Naive B cell (primary cell): ENCODE measurements around the gene WARS2. TPM values are rescaled to one million over a fixed set of nuclear protein-coding genes. Genes with fewer than 3 reads are reported as not detected.

Experiments used
- ATAC-seq, 2 donors: fragments of 150-1000 bp; cut with Tn5 transposase; 2 replicates each; pipeline ENCODE4 v1.10.0; 2021; ENCODE audit warnings: low read depth in 2 of 2, mild to moderate bottlenecking in 2 of 2, moderate library complexity in 2 of 2
- DNase-seq: peaks from one replicate; pipeline ENCODE4 v3.0.0; 2022
- H3K27ac Mint-ChIP-seq, 6 donors: one replicate each; pipeline ENCODE4 v1.8.0; 2020 to 2022; ENCODE audit warnings: mild to moderate bottlenecking in 6 of 6, mixed read lengths in 6 of 6, moderate library complexity in 5 of 6, inconsistent platforms in 2 of 6
- H3K27me3 Mint-ChIP-seq, 3 donors: one replicate each; pipeline ENCODE4 v1.8.0; 2021 to 2022; ENCODE audit warnings: mixed read lengths in 3 of 3, mild to moderate bottlenecking in 1 of 3
- H3K36me3 Mint-ChIP-seq, 2 donors: one replicate each; pipeline ENCODE4 v1.8.0; 2020 to 2022; ENCODE audit warnings: mixed read lengths in 2 of 2, inconsistent platforms in 1 of 2, mild to moderate bottlenecking in 1 of 2
- H3K4me1 Mint-ChIP-seq, 3 donors: one replicate each; pipeline ENCODE4 v1.8.0; 2020 to 2022; ENCODE audit warnings: mixed read lengths in 3 of 3, inconsistent platforms in 1 of 3, mild to moderate bottlenecking in 1 of 3, moderate library complexity in 1 of 3
- H3K4me3 Mint-ChIP-seq, 8 donors: one replicate each; pipeline ENCODE4 v1.8.0; 2020 to 2022; ENCODE audit warnings: mild to moderate bottlenecking in 8 of 8, mixed read lengths in 8 of 8, moderate library complexity in 8 of 8, inconsistent platforms in 2 of 8
- H3K9me3 Mint-ChIP-seq, 7 donors: one replicate each; pipeline ENCODE4 v1.8.0; 2020 to 2022; ENCODE audit warnings: mixed read lengths in 7 of 7, mild to moderate bottlenecking in 5 of 7, inconsistent platforms in 2 of 7, moderate library complexity in 1 of 7
- polyA plus RNA-seq, 6 donors: library from polyadenylated mRNA; unstranded; fragments of 300-500 nt; fragmentation: Illumina TruSeq; gene quantifications; one replicate each; pipeline ENCODE4 v1.2.3, GENCODE V29; 2021; ENCODE audit warnings: low read depth in 6 of 6

Gene WARS2
- polyA plus RNA-seq, 6 donors from 2014 or later = 6.2 to 21.3 (median 19.1) TPM

GRCh38 chr1:119097380-119097779, 43.1 kb downstream of the WARS2 start:
- H3K27me3 Mint-ChIP-seq = no peaks in the 10 kb centered on the region
- no peaks in the 10 kb centered on the region for H3K9me3 Mint-ChIP-seq
- H3K36me3 Mint-ChIP-seq = no peaks in the 10 kb centered on the region
- peak overlapping the region in 2 of 6 donors; percentile 10 to 75 for H3K27ac Mint-ChIP-seq
- no peak overlapping the region for H3K4me3 Mint-ChIP-seq
- peaks cover 0 to 14% (median 10%) of the 10 kb centered on the region in 3 donors for H3K4me1 Mint-ChIP-seq
- ATAC-seq (no peak), DNase-seq (no peak)

GRCh38 chr1:119093721-119094120, 46.7 kb downstream of the WARS2 start:
- no peak for DNase-seq
- peaks cover 0 to 12% (median 3%) of the 10 kb centered on the region in 7 donors for H3K9me3 Mint-ChIP-seq
- ATAC-seq = no peak
- peaks cover 0 to 6% of the 10 kb centered on the region in 2 donors for H3K36me3 Mint-ChIP-seq
- no peak overlapping the region for H3K4me3 Mint-ChIP-seq
- H3K4me1 Mint-ChIP-seq = peaks cover 0 to 5% (median 5%) of the 10 kb centered on the region in 3 donors
- no peak overlapping the region for H3K27ac Mint-ChIP-seq
- H3K27me3 Mint-ChIP-seq = no peaks in the 10 kb centered on the region

GRCh38 chr1:119091618-119092017, 48.8 kb downstream of the WARS2 start:
- DNase-seq (no peak), ATAC-seq (no peak)
- Mint-ChIP-seq H3K27me3 (no peaks in the 10 kb centered on the region), H3K27ac (peak overlapping the region in 2 of 6 donors; percentile 17 to 63), H3K4me3 (no peak overlapping the region), H3K36me3 (peaks cover 0 to 6% of the 10 kb centered on the region in 2 donors), H3K9me3 (peaks cover 0 to 12% (median 3%) of the 10 kb centered on the region in 7 donors), H3K4me1 (peaks cover 8 to 17% (median 9%) of the 10 kb centered on the region in 3 donors)

- DNase-seq (no peak), ATAC-seq (no peak)
- Mint-ChIP-seq H3K27me3 (no peaks in the 10 kb centered on the region), H3K27ac (no peak overlapping the region), H3K9me3 (peaks cover 1 to 12% (median 4%) of the 10 kb centered on the region in 7 donors), H3K4me1 (peaks cover 10 to 18% (median 12%) of the 10 kb centered on the region in 3 donors), H3K36me3 (peaks cover 4 to 6% of the 10 kb centered on the region in 2 donors), H3K4me3 (no peak overlapping the region)
Measured at GRCh38 chr1:119090250-119090649, 50.2 kb downstream of the WARS2 start.

GRCh38 chr1:119086830-119087229, 53.6 kb downstream of the WARS2 start:
- Mint-ChIP-seq H3K27me3 (no peaks in the 10 kb centered on the region), H3K36me3 (peaks cover 6 to 15% of the 10 kb centered on the region in 2 donors), H3K4me1 (peaks cover 10 to 18% (median 14%) of the 10 kb centered on the region in 3 donors), H3K4me3 (peak overlapping the region in 1 of 8 donors; percentile 29), H3K27ac (peak overlapping the region in 1 of 6 donors; percentile 43), H3K9me3 (peaks cover 1 to 12% (median 5%) of the 10 kb centered on the region in 7 donors)
- ATAC-seq (peak; percentile 21 to 37), DNase-seq (no peak)

GRCh38 chr1:119084798-119085197, 55.7 kb downstream of the WARS2 start:
- H3K4me3 Mint-ChIP-seq = peak overlapping the region in 1 of 8 donors; percentile 73
- DNase-seq = no peak
- ATAC-seq = no peak
- H3K27ac Mint-ChIP-seq = peak overlapping the region in 2 of 6 donors; percentile 2 to 8
- H3K4me1 Mint-ChIP-seq = peaks cover 10 to 24% (median 23%) of the 10 kb centered on the region in 3 donors
- H3K27me3 Mint-ChIP-seq = no peaks in the 10 kb centered on the region
- H3K9me3 Mint-ChIP-seq = peaks cover 0 to 6% (median 4%) of the 10 kb centered on the region in 7 donors
- H3K36me3 Mint-ChIP-seq = peaks cover 6 to 17% of the 10 kb centered on the region in 2 donors

- H3K27ac Mint-ChIP-seq = no peak overlapping the region
- DNase-seq = no peak
- no peak for ATAC-seq
- H3K4me3 Mint-ChIP-seq = no peak overlapping the region
- H3K9me3 Mint-ChIP-seq = peaks cover 0 to 7% (median 4%) of the 10 kb centered on the region in 7 donors
- peaks cover 0 to 24% of the 10 kb centered on the region in 2 donors for H3K36me3 Mint-ChIP-seq
- H3K4me1 Mint-ChIP-seq = peaks cover 10 to 24% (median 23%) of the 10 kb centered on the region in 3 donors
- no peaks in the 10 kb centered on the region for H3K27me3 Mint-ChIP-seq
Measured at GRCh38 chr1:119083980-119084379, 56.5 kb downstream of the WARS2 start.

- H3K36me3 Mint-ChIP-seq = peaks cover 0 to 24% of the 10 kb centered on the region in 2 donors
- no peak overlapping the region for H3K4me3 Mint-ChIP-seq
- DNase-seq (no peak), ATAC-seq (no peak)
- peaks cover 0 to 9% (median 5%) of the 10 kb centered on the region in 7 donors for H3K9me3 Mint-ChIP-seq
- no peaks in the 10 kb centered on the region for H3K27me3 Mint-ChIP-seq
- H3K27ac Mint-ChIP-seq = no peak overlapping the region
- peaks cover 10 to 24% (median 23%) of the 10 kb centered on the region in 3 donors for H3K4me1 Mint-ChIP-seq
Measured at GRCh38 chr1:119083479-119083878, 57.0 kb downstream of the WARS2 start.

- Mint-ChIP-seq H3K4me3 (peak overlapping the region in 1 of 8 donors; percentile 26), H3K9me3 (peaks cover 0 to 11% (median 7%) of the 10 kb centered on the region in 7 donors)
- DNase-seq = no peak
Measured at GRCh38 chr1:119081700-119082099, 58.8 kb downstream of the WARS2 start.

GRCh38 chr1:119081267-119081666, 59.2 kb downstream of the WARS2 start:
- H3K9me3 Mint-ChIP-seq = peaks cover 0 to 11% (median 7%) of the 10 kb centered on the region in 7 donors
- ATAC-seq (no peak), DNase-seq (no peak)
- H3K4me3 Mint-ChIP-seq = no peak overlapping the region
- H3K27me3 Mint-ChIP-seq = no peaks in the 10 kb centered on the region
- no peak overlapping the region for H3K27ac Mint-ChIP-seq
- peaks cover 3 to 24% of the 10 kb centered on the region in 2 donors for H3K36me3 Mint-ChIP-seq
- peaks cover 2 to 14% (median 10%) of the 10 kb centered on the region in 3 donors for H3K4me1 Mint-ChIP-seq

More at GRCh38 chr1:119081700-119082099, 58.8 kb downstream of the WARS2 start:
- no peak for ATAC-seq
- no peaks in the 10 kb centered on the region for H3K27me3 Mint-ChIP-seq
- peak overlapping the region in 1 of 6 donors; percentile 56 for H3K27ac Mint-ChIP-seq
- peaks cover 3 to 16% (median 12%) of the 10 kb centered on the region in 3 donors for H3K4me1 Mint-ChIP-seq
- peaks cover 0 to 24% of the 10 kb centered on the region in 2 donors for H3K36me3 Mint-ChIP-seq

- Mint-ChIP-seq H3K4me1 (peaks cover 2 to 14% (median 10%) of the 10 kb centered on the region in 3 donors), H3K27ac (peak overlapping the region in 2 of 6 donors; percentile 49 to 79), H3K4me3 (no peak overlapping the region), H3K27me3 (no peaks in the 10 kb centered on the region), H3K36me3 (peaks cover 10 to 22% of the 10 kb centered on the region in 2 donors), H3K9me3 (peaks cover 0 to 11% (median 7%) of the 10 kb centered on the region in 7 donors)
- DNase-seq (no peak), ATAC-seq (no peak)
Measured at GRCh38 chr1:119080586-119080985, 59.9 kb downstream of the WARS2 start.

- Mint-ChIP-seq H3K4me3 (no peak overlapping the region), H3K27ac (peak overlapping the region in 2 of 6 donors; percentile 75 to 79), H3K9me3 (peaks cover 0 to 11% (median 3%) of the 10 kb centered on the region in 7 donors), H3K36me3 (peaks cover 10 to 15% of the 10 kb centered on the region in 2 donors), H3K4me1 (peaks cover 0 to 10% (median 10%) of the 10 kb centered on the region in 3 donors), H3K27me3 (no peaks in the 10 kb centered on the region)
- no peak for DNase-seq
- ATAC-seq = no peak
Measured at GRCh38 chr1:119079881-119080280, 60.6 kb downstream of the WARS2 start.

- no peak overlapping the region for H3K4me3 Mint-ChIP-seq
- DNase-seq (no peak), ATAC-seq (no peak)
- H3K4me1 Mint-ChIP-seq = peaks cover 3 to 7% (median 7%) of the 10 kb centered on the region in 3 donors
- H3K36me3 Mint-ChIP-seq = peaks cover 30 to 34% of the 10 kb centered on the region in 2 donors
- H3K9me3 Mint-ChIP-seq = peaks cover 0 to 23% (median 9%) of the 10 kb centered on the region in 7 donors
- H3K27me3 Mint-ChIP-seq = no peaks in the 10 kb centered on the region
- H3K27ac Mint-ChIP-seq = no peak overlapping the region
Measured at GRCh38 chr1:119075614-119076013, 64.8 kb downstream of the WARS2 start.

- H3K9me3 Mint-ChIP-seq = peaks cover 0 to 12% (median 7%) of the 10 kb centered on the region in 7 donors
- ATAC-seq (no peak), DNase-seq (no peak)
- no peaks in the 10 kb centered on the region for H3K27me3 Mint-ChIP-seq
- H3K4me3 Mint-ChIP-seq = no peak overlapping the region
- H3K4me1 Mint-ChIP-seq = peaks cover 0 to 3% (median 0%) of the 10 kb centered on the region in 3 donors
- peaks cover 26 to 32% of the 10 kb centered on the region in 2 donors for H3K36me3 Mint-ChIP-seq
- no peak overlapping the region for H3K27ac Mint-ChIP-seq
Measured at GRCh38 chr1:119071321-119071720, 69.1 kb downstream of the WARS2 start.
